ENCODE results near the gene STXBP6.

Gene STXBP6

GRCh38 chr14:24761141-24761540 lies 288.8 kb downstream of the STXBP6 start:
- TF ChIP-seq, protein P1, sequence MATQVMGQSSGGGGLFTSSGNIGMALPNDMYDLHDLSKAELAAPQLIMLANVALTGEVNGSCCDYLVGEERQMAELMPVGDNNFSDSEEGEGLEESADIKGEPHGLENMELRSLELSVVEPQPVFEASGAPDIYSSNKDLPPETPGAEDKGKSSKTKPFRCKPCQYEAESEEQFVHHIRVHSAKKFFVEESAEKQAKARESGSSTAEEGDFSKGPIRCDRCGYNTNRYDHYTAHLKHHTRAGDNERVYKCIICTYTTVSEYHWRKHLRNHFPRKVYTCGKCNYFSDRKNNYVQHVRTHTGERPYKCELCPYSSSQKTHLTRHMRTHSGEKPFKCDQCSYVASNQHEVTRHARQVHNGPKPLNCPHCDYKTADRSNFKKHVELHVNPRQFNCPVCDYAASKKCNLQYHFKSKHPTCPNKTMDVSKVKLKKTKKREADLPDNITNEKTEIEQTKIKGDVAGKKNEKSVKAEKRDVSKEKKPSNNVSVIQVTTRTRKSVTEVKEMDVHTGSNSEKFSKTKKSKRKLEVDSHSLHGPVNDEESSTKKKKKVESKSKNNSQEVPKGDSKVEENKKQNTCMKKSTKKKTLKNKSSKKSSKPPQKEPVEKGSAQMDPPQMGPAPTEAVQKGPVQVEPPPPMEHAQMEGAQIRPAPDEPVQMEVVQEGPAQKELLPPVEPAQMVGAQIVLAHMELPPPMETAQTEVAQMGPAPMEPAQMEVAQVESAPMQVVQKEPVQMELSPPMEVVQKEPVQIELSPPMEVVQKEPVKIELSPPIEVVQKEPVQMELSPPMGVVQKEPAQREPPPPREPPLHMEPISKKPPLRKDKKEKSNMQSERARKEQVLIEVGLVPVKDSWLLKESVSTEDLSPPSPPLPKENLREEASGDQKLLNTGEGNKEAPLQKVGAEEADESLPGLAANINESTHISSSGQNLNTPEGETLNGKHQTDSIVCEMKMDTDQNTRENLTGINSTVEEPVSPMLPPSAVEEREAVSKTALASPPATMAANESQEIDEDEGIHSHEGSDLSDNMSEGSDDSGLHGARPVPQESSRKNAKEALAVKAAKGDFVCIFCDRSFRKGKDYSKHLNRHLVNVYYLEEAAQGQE (IDR thresholded peaks at IDR 0.05; ENCODE audit: insufficient read depth in 1 of 2, low read depth in 2 of 2, low read length in 2 of 2), result no peak
- TF ChIP-seq TAF1 (IDR thresholded peaks at IDR 0.05; ENCODE audit: borderline replicate concordance, insufficient read depth, low read length), result no peak
- no peak for TF ChIP-seq FOXP2 (optimal IDR thresholded peaks at IDR 0.05; ENCODE audit: borderline replicate concordance, extremely low read depth, extremely low read length, insufficient read depth)
- no peak for TF ChIP-seq POLR2AphosphoS5 (IDR thresholded peaks at IDR 0.05; ENCODE audit: low read depth, low read length)
- TF ChIP-seq SIN3A (IDR thresholded peaks at IDR 0.05; ENCODE audit: borderline replicate concordance, insufficient read depth, low read length), result no peak
